GM19043 (cell line): ENCODE data around the gene MAK.
"Not testable (repeated sequence)": the region's sequence is repeated elsewhere in the genome, so short reads cannot be mapped to it uniquely, and the experiment has no call there.

Experiments used
- ATAC-seq: cut with Tn5 transposase; IDR thresholded peaks from one replicate; pipeline ENCODE4 v1.9.1; 2021; ENCODE audit warnings: low read depth; ENCODE audit not compliant: unreplicated experiment

MAK gene

DNA sequence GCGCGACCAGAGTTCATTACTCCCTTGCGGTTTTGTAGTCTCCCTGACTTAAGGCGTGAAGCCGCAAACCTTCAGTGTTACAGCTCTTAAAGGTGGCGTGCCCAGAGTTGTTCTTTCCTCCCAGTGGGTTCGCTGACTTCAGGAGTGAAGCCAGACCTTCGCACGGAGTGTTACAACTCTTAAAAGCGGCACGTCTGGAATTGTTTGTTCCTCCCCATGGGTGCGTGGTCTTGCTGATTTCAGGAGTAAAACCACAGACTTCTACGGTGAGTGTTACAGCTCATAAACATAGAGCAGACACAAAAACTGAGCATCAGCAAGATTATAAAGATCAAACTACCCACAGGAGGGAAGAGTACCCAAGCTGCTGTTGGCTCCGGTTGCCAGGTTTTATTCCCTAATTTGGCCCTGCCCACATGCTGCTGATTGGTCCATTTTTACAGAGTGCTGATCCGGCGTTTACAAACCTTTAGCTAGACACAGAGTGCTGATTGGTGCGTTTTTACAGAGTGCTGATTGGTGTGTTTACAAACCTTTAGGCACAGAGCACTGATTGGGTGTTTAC is 105.1 kb downstream of the MAK start:
- no peak for ATAC-seq

DNA sequence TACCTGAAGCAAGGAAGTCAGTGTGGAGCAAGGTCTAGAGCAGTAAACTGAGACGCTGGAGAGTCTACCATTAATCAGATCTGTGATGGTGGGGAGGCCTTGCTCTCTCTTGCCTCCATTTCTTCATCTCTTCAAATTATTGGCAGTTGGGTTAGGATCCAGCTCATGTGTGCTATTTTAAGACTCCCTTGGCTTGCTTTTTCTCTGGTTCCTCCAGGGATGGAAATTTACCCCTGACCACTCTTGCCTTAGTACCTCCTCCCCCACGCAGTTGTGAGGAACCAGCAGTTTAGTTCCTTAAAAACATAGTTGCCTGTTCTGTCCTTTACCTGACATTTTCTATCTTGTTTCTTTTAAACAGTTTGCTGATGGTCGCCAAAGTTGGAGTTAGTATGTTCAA is 108.1 kb downstream of the MAK start:
- ATAC-seq: no peak

DNA sequence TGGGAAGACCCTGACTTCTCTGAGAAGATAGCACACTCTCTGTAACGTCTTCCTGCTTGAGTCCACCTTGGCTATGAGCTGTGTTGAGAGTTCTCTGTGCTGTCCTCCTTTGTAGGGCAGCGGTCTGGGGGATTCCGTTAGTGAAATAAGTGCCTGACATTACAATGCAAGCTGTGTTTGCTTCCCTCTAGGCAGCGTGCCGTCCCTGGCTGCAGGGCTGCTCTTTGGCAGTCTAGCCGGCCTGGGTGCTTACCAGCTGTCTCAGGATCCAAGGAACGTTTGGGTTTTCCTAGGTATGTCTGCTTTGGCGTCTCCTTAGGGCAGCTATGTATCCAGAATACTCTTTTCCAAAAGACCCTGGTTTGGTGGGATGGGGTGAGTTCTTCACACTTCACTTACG is 112.6 kb downstream of the MAK start:
- no peak for ATAC-seq

DNA sequence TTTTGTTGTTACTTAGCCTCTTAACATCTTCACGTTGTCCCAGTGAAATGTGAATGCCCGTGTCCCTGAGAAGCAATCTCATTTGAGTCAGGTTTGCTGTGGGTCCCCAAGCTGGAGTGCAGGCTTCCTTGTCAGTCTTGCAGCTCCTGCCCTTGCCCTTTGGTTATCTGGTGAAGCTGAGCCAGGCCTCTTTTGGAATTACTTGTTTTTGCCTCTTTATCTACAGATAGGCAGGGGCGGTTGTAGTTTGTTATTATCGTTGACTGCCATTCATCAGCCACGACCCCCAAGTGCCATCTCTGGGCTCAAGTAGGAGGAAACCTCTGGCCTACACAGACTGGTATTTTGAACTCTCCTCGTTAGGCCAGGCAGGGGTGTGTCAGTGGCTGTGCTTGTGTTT is 113.3 kb downstream of the MAK start:
- no peak for ATAC-seq

DNA sequence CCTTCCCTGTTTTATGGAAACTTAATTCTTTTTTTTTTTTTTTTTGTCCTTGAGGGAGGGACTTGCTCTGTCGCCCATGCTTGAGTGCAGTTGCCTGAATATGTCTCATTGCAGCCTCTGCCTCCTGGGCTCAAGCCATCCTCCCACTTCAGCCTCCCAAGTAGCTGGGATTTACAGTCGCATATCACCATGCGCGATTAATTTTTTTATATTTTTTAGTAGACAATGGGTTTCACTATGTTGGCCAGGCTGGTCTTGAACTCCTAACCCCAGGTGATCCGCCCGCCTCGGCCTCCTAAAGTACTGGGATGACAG is 114.8 kb downstream of the MAK start:
- no peak for ATAC-seq

DNA sequence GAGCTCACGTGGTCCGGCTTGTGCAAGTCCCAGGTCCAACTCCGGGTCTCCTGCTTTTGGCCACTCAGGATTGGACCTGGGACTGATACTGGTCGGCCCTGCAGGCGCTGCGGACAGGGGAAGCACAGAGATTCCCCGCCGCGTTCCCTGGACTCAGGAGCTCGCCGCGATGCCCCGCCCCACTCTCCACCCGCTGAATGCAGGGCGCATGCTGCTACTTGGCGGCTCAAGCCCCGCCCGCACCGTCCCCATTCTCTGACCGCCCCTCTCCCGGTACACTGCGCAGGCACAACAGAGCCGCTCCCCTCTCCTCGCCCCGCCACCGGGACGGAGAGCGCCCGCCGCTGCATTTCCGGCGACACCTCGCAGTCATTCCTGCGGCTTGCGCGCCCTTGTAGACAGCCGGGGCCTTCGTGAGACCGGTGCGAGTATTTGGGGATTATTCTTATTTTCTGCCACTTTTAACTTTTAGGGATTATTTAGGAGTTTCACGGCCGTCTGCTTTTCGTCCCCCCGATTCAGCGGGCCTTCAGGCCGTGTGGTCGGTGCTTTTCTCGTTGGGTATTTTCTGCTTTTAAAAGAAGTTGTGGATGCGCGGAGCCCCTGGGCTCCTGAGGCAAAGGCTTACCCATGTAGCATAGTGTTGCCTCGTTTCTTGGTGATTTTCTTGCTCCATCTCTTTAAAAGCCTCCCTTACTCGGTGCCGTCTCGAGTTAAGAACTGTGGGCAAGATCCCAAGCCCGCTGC is 115.3 kb downstream of the MAK start, which contains the start of gene TMEM14C:
Gene TMEM14C, plus strand, starts transcription at position 251 of the 747 bp plus-strand sequence. CDS start 1,544 bp downstream, outside the sequence.
- ATAC-seq: peak; percentile 95

DNA sequence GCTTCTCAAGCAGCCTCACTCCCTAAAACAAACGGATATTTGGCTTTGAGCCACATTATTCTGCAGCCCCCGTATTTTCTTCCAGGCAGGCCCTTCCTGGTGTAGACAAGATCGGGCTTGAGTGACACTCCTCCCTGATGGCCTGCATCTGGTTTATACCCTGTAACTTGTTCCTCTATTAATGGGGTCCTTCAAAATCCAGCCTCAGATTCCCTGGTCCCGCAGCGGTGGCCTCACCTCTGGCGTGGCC is 115.8 kb downstream of the MAK start:
- ATAC-seq: no peak

DNA sequence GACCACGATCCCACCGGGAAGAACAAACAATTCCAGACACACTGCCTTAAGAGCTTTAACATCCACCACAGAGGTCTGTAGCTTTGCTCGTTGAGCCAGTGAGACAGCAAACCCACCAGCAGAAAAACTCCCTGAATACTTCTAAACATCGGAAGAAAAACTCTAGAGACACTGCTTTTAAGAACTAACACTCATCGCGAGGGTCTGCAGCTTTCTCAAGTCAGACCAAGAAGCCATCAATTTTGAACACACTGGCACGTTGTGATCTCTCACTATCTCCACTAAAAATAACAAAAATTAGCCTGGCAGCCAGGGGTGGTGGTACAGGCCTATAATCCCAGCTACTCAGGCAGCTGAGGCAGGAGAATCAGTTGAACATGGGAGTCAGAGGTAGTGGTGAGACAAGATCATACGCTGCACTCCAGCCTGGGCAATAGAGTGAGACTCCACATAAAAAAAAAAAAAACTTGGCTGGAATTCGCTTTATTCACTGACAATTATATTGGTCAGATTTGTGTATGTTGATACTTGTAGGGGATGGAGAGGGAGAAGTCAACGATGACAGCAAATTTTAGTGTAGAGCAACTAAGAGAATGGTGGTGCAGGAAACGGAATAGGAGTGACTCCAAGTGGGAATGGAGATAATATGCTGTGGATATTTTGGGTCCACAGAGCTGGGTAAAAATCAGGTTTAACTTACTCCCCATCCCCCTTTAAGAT is 116.3 kb downstream of the MAK start:
- ATAC-seq: no peak

DNA sequence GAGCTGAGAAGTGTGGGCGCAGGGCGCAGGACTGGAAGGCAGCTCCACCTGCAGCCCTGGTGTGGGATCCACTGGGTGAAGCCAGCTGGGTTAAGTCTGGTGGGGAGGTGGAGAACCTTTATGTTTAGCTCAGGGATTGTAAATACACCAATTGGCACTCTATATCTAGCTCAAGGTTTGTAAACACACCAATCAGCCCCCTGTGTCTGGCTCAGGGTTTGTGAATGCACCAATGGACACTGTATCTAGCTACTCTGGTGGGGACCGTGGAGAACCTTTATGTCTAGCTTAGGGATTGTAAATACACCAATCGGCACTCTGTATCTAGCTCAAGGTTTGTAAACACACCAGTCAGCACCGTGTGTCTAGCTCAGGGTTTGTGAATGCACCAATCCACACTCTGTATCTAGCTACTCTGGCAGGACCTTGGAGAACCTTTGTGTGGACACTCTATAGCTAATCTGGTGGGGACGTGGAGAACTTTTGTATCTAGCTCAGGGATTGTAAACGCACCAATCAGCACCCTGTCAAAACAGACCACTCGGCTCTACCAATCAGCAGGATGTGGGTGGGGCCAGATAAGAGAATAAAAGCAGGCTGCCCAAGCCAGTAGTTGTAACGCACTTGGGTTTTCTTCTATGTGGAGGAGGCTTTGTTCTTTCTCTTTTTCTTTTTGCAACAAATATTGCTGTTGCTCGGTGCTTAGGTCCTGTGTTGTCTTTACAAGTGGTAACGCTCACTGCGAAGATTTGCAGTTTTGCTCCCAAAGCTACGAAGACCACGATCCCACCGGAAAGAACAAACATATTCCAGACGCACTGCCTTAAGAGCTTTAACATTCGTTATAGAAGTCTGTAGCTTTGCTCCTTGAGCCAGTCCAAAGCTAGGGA is 117.1 kb downstream of the MAK start:
- ATAC-seq: not testable (repeated sequence)

DNA sequence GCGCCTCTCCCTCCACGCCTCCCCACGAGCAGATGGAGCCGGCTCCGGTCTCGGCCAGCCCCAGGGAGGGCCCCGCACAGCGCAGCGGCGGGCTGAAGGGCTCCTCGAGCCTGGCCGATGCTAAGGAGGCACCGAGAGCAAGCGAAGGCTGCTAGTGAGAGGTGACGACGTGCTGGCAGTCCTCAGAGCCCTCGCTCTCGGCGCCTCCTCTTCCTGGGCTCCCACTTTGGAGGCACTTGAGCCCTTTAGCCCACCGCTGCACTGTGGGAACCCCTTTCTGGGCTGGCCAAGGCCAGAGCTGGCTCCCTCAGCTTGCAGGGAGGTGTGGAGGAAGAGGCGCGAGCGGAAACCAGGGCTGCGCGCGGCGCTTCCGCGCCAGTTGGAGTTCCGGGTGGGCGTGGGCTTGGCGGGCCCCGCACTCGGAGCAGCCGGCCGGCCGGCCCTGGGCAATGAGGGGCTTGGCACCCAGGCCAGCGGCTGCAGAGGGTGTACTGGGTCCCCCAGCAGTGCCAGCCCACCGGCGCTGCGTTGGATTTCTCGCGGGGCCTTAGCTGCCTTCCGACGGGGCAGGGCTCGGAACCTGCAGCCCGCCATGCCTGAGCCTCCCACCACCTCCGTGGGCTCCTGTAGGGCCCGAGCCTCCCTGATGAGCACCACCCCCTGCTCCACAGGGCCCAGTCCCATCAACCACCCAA is 117.9 kb downstream of the MAK start:
- no peak for ATAC-seq

DNA sequence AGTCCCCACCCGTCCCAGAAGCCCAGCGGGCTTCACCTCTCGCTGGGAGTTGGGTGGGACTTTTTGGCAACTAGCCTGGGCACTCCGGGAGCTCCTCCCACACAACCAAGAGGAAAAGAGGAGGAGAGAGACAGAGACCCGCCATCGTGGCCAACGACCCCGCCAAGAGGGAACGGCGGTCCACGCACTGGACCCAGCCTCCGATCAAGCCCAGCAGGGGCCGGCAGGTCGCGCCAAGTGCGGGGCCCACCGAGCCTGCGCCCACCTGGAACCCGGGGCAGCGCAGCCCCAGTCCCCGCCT is 118.4 kb downstream of the MAK start:
- no peak for ATAC-seq

DNA sequence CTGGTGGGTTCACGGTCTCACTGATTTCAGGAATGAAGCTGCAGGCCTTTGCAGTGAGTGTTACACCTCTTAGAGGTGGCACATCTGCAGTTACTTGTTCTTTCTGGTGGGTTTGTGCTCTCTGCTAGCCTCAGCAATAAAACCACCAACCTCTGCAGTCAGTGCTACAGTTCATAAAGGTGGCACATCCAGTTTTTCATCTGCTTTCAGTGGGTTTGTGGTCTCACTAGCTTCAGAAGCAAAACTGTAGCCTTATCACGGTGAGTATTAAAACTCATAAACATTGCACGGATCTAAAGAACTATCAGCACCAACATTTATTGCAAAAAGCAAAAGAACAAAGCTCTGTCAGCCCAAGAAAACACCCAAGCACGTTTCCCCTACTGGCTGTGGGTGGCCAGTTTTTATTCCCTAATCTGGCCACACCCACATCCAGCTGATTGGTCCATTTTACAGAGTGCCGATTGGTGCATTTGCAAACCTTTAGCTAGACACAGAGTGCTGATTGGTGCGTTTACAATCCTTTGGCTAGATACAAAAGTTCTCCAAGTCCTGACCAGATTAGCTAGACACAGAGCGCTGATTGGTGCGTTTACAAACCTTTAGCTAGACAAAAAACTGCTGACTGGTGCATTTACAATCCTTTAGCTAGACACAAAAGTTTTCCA is 118.9 kb downstream of the MAK start:
- ATAC-seq: no peak

DNA sequence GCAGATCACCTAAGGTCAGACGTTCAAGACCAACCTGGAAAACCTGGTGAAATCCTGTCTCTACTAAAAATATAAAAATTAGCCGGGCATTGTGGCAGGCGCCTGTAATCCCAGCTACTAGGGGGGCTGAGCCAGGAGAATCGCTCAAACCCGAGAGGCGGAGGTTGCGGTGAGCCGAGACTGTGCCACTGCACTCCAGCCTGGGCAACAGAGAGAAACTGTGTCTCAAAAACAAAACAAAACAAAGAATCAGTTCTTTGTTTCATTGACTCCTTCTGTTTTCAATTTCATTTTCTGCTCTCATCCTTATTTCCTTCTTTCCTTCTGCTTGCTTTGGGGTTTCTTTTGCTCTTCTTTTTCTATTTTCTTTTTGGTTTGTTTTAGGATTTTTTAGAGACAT is 124.4 kb downstream of the MAK start:
- no peak for ATAC-seq
